ENCODE results near the gene HSPA1A.
"Not testable (repeated sequence)": the region's sequence is repeated elsewhere in the genome, so short reads cannot be mapped to it uniquely, and the experiment has no call there.

GRCh38 chr6:31817929-31818511, 2.7 kb downstream of the HSPA1A start:
- TF ChIP-seq CTCF (IDR thresholded peaks at IDR 0.05; ENCODE audit: low read depth, low read length, poor library complexity, severe bottlenecking); EZH2phosphoT487 (IDR thresholded peaks at IDR 0.05; ENCODE audit: borderline replicate concordance, low read length): not testable (repeated sequence)

All from DOHH2 (cell line).